ENCODE measurements around the gene PHACTR3.

DNA sequence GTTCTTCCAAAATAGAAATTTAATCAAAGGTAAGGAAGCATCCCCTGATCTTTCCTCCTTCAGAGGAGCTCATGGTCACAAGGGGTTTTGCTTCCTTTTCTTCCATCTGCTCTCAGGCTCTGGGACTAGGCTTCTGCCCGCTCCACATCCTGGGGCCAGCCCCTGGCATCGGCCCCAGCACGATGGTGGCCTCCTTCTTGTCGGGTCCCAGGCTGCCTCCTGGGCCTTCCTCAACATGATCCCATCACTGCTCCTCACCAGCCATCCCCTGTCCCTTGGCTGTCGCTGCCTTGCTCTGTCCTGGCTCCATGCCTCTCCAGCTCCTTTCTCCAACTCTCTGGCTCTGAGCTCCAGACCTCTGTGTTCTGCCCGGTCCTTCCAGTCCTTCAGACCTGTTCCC lies 4.1 kb downstream of the PHACTR3 start:
- TF ChIP-seq, protein P1, sequence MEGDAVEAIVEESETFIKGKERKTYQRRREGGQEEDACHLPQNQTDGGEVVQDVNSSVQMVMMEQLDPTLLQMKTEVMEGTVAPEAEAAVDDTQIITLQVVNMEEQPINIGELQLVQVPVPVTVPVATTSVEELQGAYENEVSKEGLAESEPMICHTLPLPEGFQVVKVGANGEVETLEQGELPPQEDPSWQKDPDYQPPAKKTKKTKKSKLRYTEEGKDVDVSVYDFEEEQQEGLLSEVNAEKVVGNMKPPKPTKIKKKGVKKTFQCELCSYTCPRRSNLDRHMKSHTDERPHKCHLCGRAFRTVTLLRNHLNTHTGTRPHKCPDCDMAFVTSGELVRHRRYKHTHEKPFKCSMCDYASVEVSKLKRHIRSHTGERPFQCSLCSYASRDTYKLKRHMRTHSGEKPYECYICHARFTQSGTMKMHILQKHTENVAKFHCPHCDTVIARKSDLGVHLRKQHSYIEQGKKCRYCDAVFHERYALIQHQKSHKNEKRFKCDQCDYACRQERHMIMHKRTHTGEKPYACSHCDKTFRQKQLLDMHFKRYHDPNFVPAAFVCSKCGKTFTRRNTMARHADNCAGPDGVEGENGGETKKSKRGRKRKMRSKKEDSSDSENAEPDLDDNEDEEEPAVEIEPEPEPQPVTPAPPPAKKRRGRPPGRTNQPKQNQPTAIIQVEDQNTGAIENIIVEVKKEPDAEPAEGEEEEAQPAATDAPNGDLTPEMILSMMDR (IDR thresholded peaks at IDR 0.05; ENCODE audit: low read length) = no peak
- no peak for TF ChIP-seq EZH2 (IDR thresholded peaks at IDR 0.05; ENCODE audit: borderline replicate concordance, low read length)

Measured in OCI-LY1 (cell line).